Nephron (organoid): ENCODE measurements around the gene MAP4K3.

Source experiments
- H3K27ac Mint-ChIP-seq, 3 experiments: 2 replicates each; pipeline ENCODE4 v1.8.0; 2020; ENCODE audit warnings: mixed read lengths in 3 of 3, mild to moderate bottlenecking in 2 of 3, moderate library complexity in 1 of 3
- H3K27me3 Mint-ChIP-seq: 2 replicates; pipeline ENCODE4 v1.8.0; 2021; ENCODE audit warnings: low read depth, mild to moderate bottlenecking, moderate library complexity, mixed read lengths
- H3K36me3 Mint-ChIP-seq: 2 replicates; pipeline ENCODE4 v1.8.0; 2020; ENCODE audit warnings: low read depth, mixed read lengths
- H3K4me1 Mint-ChIP-seq: 2 replicates; pipeline ENCODE4 v1.8.0; 2020; ENCODE audit warnings: mixed read lengths
- H3K4me3 Mint-ChIP-seq, 3 experiments: 2 replicates each; pipeline ENCODE4 v1.8.0; 2020; ENCODE audit warnings: mild to moderate bottlenecking in 3 of 3, mixed read lengths in 3 of 3, moderate library complexity in 2 of 3
- H3K9me3 Mint-ChIP-seq: 2 replicates; pipeline ENCODE4 v1.8.0; 2020; ENCODE audit warnings: mixed read lengths
- CTCF ChIP-seq, 3 experiments: fragments of 200-600 bp; sonication (generic); IDR thresholded peaks; one replicate each; pipeline ENCODE4 v1.5.0; 2021; ENCODE audit warnings: antibody characterized with exemption in 3 of 3; ENCODE audit not compliant: unreplicated experiment in 3 of 3

The MAP4K3 gene

GRCh38 chr2:39409697-39410389 lies 27.2 kb downstream of the MAP4K3 start:
- Mint-ChIP-seq H3K4me1 (peaks cover 72% of the 10 kb centered on the region), H3K4me3 (no peak overlapping the region), H3K36me3 (no peaks in the 10 kb centered on the region), H3K9me3 (no peaks in the 10 kb centered on the region), H3K27me3 (no peaks in the 10 kb centered on the region), H3K27ac (peak overlapping the region; percentile 12 to 72 (median 41))
- no peak for TF ChIP-seq CTCF (IDR thresholded peaks at IDR 0.05; ENCODE audit: unreplicated experiment in 3 of 3)

- Mint-ChIP-seq H3K4me1 (peaks cover 67% of the 10 kb centered on the region), H3K27ac (peak overlapping the region; percentile 41 to 87 (median 79)), H3K36me3 (peaks cover 5% of the 10 kb centered on the region), H3K27me3 (no peaks in the 10 kb centered on the region), H3K4me3 (no peak overlapping the region), H3K9me3 (no peaks in the 10 kb centered on the region)
- TF ChIP-seq CTCF (IDR thresholded peaks at IDR 0.05; ENCODE audit: unreplicated experiment in 3 of 3) = no peak
Measured at GRCh38 chr2:39408351-39409136, 28.5 kb downstream of the MAP4K3 start.

GRCh38 chr2:39407516-39408296 lies 29.4 kb downstream of the MAP4K3 start:
- Mint-ChIP-seq H3K27me3 (no peaks in the 10 kb centered on the region), H3K36me3 (peaks cover 11% of the 10 kb centered on the region), H3K4me1 (peaks cover 62% of the 10 kb centered on the region)

GRCh38 chr2:39405364-39405763 lies 31.7 kb downstream of the MAP4K3 start:
- TF ChIP-seq CTCF (IDR thresholded peaks at IDR 0.05; ENCODE audit: unreplicated experiment in 3 of 3) = no peak
- peaks cover 60% of the 10 kb centered on the region for H3K4me1 Mint-ChIP-seq

More at GRCh38 chr2:39407516-39408296, 29.4 kb downstream of the MAP4K3 start:
- TF ChIP-seq CTCF (IDR thresholded peaks at IDR 0.05; ENCODE audit: unreplicated experiment in 3 of 3) = no peak
- H3K9me3 Mint-ChIP-seq = no peaks in the 10 kb centered on the region
- no peak overlapping the region for H3K4me3 Mint-ChIP-seq
- H3K27ac Mint-ChIP-seq = peak overlapping the region; percentile 41 to 87 (median 79)

GRCh38 chr2:39403311-39403710 lies 33.8 kb downstream of the MAP4K3 start:
- Mint-ChIP-seq H3K4me3 (no peak overlapping the region), H3K27me3 (no peaks in the 10 kb centered on the region), H3K4me1 (peaks cover 55% of the 10 kb centered on the region), H3K9me3 (no peaks in the 10 kb centered on the region), H3K36me3 (peaks cover 11% of the 10 kb centered on the region), H3K27ac (peak overlapping the region in 1 of 3 experiments; percentile 43)
- TF ChIP-seq CTCF (IDR thresholded peaks at IDR 0.05; ENCODE audit: unreplicated experiment in 3 of 3) = no peak

More at GRCh38 chr2:39405364-39405763, 31.7 kb downstream of the MAP4K3 start:
- Mint-ChIP-seq H3K27ac (peak overlapping the region in 2 of 3 experiments; percentile 41 to 52), H3K36me3 (peaks cover 11% of the 10 kb centered on the region), H3K27me3 (no peaks in the 10 kb centered on the region), H3K4me3 (no peak overlapping the region), H3K9me3 (no peaks in the 10 kb centered on the region)
